ENCODE results near the gene DNAH2.

The DNAH2 gene

DNA sequence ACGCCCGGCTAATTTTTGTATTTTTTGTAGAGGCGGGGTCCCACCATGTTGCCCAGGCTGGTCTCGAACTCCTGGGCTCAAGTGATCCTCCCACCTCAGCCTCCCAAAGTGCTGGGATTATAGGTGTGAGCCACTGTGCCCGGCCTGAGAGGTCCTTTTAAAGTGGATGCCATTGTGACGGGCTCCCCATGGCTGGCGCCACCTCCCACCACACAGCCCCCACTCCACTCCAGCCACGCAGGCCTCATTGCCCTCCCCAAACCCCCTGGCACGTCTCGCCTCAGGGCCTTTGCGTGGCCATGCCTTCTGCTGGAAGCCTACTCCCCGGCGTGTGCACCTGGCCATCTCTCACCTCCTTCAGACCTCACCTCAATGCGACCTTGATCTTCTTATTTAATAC lies 104.6 kb downstream of the DNAH2 start:
- no peak for DNase-seq (ENCODE audit: low read depth)

DNA sequence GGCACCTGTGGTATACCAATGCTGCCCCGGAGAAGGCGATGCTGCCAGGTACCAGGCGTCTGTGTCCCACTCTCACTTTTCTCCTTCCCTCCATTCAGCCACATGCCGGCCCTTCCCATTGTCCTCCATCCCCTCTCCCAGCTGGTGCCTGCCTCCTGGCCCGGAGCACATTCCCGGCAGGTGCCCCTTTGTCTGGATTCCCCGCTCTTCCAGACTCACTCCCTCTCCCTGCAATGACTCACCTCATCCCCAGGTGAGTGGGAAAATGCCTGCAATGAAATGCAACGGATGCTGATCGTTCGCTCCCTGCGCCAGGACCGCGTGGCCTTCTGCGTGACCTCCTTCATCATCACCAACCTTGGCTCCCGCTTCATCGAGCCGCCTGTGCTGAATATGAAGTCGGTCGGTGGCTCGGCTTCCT lies 106.0 kb downstream of the DNAH2 start:
- DNase-seq (ENCODE audit: low read depth): no peak

DNA sequence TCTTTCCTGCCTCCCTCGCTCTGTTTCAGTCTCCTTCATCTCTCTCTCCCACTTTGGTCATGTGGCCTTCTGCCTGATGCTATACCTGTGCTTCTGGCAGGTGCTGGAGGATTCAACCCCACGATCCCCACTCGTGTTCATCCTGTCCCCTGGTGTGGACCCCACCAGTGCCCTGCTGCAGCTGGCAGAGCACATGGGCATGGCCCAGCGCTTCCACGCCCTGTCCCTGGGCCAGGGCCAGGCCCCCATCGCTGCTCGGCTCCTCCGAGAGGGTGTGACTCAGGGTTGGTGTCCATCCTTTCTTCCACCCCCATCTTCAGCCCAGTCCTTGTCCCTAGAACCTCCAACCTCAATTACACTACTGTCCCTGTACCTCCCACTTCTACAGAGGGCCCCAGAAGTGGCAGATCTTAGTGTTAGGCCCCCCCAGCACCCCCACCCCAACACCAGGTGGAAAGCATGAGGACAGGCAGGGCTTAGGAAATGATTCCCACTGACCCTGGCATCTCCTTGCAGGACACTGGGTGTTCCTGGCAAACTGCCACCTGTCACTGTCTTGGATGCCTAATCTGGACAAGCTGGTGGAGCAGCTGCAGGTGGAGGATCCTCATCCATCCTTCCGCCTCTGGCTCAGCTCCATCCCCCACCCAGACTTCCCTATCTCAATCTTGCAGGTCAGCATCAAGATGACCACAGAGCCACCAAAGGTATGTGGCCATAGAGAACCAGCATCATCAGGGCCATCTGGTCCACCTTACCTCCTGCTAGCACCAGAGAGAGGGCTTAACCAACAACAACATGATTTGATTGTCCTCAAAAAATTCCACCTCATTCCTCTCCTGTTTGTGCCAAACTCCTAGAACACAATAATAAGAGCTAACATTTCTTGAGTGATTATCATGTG lies 106.7 kb downstream of the DNAH2 start:
- no peak for DNase-seq (ENCODE audit: low read depth)

DNA sequence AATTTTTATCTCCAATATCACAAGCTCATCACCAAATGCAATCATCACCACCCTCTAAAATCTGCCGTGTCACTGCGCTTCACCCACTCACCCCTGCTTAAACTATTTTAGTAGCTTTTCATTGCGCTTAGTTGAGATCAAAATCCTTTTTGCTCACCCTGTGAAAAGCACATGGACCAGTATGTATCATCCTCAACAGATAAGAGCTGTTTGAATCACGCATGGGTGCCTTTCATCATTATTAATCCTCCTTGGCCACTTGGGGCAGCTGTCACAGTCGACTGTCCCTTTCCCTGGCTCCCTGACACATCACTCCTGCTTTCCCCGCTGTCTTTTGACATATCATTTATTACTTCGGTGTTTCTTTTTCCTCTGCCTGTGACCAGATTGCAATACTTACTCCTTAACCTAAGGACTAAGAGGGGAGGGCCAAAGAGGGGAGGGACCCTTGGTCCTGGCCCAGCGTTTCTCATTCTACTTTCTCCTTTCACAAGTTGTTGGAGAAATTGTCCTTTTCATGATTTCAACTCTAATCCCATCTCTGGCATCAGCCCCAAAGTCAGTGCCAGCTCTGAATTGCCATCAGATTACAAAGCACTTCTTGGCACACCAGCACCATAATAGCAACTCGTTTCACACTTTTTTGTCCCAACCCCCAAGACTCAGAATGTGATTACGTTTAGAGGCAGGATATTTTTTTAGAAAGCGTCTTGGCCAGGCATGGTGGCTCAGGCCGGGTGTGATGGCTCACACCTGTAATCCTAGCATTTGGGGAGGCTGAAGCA lies 107.9 kb downstream of the DNAH2 start:
- no peak for DNase-seq (ENCODE audit: low read depth)

DNA sequence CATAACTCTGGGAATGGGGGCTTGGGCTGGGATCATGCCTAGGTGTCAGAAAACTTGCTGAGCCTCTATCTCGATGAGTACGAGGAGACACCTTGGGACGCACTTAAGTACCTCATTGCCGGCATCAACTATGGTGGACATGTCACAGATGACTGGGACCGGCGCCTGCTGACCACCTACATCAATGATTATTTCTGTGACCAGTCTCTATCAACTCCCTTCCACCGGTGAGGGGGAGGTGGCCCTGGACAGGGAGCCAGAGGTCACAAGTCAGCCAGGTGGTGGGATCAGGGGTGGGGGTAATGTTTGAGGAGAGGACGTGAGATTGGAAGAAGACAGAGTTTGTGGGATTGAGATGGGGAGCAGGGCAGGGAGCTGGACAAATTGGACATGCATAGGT lies 113.1 kb downstream of the DNAH2 start:
- no peak for DNase-seq (ENCODE audit: low read depth)

DNA sequence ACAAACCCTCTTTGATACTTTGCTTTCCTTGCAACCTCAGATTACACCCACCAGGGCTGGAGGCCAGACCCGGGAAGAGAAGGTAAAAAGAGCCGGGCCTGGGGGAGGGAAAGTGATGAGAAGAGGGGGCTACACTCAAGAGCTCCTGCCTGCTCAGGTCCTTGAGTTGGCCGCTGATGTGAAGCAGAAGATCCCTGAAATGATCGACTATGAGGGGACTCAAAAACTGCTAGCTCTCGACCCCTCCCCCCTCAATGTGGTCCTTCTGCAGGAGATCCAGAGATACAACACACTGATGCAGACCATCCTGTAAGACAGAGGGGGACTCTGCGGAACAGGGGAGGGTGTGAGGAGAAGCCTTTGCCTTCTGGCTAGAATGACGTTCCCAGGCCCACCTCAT lies 113.7 kb downstream of the DNAH2 start:
- DNase-seq (ENCODE audit: low read depth): no peak

DNA sequence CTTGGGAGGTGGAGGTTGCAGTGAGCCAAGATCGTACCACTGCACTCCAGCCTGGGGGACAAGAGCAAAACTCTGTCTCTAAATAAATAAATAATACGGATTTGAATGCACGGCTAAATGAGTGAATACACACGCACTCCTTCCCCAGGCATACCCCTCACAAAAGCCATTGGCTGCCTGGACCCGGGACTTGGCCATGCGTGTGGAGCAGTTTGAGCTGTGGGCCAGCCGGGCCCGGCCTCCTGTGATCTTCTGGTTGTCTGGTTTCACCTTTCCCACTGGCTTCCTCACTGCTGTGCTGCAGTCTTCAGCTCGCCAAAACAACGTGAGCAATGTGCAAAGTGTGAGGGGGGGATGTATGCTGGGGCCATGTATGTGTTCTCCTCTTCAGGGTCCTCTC lies 114.9 kb downstream of the DNAH2 start:
- no peak for DNase-seq (ENCODE audit: low read depth)

DNA sequence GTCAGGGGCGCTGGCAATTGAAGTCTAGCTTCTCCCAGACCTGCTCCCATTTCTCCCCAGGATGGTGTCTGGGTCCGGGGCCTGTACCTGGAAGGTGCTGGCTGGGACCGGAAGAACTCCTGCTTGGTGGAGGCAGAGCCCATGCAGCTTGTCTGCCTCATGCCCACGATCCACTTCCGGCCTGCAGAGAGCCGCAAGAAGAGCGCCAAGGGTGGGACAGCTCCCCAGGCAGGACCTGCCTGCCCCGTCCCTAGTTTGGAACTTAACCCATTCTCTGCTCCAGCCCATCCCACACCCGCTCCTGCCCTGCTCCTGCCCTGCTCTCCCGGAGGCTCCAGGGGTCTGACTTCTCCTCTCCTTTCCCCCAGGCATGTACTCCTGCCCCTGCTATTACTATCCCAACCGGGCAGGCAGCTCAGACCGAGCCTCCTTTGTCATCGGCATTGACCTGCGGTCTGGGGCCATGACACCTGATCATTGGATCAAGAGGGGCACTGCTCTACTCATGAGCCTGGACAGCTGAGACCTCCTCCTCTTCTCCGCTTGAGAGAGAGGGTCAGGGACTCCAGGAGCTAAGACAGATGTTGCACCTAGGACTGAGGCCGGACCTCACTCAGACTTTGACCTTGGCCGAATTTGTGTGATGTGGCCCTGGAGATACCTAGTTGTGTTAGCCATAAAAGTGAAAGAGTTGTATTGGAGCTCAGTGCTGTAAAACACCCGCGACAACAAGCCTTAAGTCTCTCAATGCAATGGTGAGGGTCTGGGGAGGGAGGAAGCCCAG lies 115.7 kb downstream of the DNAH2 start:
- DNase-seq (ENCODE audit: low read depth): no peak

DNA sequence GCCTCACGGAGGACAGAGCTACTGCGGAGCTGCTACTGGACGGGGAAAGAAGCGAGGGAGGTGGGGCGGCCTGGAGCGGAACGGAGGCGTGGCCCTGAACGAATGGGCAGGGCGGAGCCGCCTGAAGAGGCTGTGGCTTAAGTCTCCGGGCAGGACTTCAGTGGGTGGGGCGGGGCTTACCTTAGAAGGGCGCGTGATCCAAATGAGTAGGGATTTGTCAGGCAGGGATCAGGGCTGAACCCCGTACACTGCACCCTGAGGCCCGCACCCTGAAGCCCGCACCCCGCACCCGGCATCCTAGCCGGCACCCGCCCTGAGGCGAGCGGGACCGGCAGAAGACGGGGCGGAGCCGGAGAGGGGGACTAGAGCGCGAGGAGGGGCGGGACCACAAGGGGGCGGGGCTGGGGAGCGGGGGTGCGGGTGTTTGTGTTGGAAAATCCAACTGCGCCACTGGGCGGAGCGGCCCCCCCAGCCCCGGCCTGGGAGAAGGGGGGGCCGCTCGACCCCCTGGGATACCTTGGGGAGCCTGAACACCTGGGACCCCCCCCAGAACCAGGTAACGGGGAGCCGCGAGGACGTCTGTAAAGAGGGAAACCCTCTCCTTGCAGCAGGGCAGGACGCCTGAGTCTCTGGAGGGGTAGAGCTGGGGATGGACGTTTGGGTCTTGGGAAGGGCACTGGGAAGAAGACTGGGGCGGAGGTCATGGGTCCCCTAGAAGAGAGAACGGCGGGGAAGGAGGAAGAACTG lies 116.4 kb downstream of the DNAH2 start, which contains the start of gene KDM6B:
TSS of gene KDM6B (plus strand) at position 423 of the 747 bp plus-strand sequence. CDS start 11,338 bp downstream, outside the sequence.
- peak; percentile 94 for DNase-seq (ENCODE audit: low read depth)

DNA sequence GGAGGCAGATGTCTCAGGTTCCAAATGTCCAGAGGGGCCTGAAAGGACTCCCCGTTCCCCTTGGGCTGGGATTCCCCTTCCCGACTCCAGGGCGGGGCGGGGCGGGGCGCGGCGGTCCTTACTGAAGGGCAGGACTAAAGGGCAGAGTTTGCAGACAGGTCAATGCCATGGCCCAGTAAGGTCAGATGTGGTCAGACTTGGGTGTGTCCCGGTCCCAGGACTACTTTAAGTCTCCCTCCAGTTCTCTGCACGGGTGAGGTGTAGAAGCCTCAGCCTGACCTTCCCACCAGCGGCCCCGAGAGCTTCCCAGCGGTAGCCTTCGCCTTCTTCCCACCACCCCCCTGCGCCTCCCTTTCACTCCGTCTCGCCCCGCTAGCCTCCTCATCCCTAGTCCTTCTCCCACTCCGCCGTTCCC lies 117.0 kb downstream of the DNAH2 start:
- peak; percentile 31 for DNase-seq (ENCODE audit: low read depth)

DNA sequence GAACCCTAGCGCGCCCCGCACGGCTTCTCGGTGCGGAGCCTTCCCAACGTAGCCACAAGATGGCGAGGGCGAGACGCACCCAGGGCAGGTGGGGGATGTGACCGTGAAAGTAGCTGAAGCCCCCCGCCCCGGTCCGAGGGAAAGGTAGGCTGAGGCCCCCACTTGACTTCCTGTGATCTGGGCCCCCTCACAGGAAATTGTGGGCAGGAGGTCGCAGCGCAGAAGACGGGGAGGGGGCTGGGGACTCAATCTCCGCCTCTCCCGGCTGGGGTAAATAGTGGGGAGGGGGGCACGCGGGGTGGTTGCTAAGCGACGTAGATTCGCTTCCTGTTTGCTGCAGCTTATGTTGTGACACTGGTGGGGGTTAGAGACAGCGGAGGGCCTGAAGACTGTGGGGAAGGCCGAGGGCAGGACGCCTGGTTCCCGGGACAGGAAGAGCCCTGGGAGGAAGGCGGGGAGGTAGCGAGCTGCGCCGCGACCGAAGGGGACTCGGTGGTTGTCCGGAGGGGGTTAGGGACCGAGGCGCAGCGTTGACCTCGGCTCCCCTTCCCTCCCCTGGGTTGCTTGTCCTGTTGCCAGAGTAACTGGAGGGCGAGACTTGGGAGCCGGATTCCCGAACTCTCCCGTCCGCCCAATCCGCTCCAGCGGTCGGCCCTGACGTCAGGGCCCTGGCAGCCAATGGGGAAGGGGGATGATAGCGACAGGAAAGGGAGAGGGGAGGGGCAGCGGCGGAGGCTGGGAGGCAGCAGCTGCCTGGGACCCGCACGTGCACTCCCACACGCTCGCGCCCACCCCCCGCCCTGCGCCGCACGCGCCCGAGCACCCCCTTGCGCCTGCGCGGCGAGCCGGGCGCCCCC lies 117.6 kb downstream of the DNAH2 start:
- peak; percentile 99 for DNase-seq (ENCODE audit: low read depth)

DNA sequence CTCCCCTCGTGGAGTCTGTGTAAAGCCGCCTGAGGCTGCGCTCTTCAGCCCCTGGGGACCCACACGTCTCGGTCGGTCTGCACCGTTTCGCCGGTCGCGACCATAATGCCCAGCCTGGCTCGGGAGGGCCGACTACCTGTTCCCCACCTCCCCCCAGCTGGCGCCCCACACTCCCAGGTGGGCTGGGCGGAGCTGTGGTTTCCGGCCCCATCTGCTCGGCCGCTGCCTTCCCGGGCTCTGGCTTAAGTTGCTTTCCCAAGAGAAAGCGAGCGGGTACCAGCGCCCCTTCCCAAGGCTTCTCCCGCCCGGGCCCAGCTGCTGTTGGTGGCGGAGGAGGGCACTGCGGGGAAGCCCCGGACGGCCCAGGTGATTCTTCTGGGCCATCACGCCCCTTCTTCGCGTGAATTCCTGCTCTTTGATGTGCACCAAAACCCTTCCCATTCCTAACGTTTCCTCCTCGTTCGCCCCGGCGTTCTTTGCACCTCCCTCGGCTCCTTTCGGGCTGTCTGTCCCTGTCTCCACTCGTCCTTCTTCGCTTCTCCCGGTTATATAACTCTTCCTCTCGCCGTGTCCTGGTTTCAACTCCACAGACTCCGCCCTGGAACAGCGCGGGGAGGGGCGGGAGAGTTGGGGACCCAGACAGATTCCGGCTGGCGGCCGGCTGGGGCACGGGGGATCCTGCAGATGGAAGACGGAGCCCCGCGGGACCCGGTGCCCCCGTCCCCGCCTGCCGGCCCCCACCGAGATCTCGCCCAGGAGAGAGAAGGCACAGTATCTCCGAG lies 118.5 kb downstream of the DNAH2 start:
- peak; percentile 44 for DNase-seq (ENCODE audit: low read depth)

DNA sequence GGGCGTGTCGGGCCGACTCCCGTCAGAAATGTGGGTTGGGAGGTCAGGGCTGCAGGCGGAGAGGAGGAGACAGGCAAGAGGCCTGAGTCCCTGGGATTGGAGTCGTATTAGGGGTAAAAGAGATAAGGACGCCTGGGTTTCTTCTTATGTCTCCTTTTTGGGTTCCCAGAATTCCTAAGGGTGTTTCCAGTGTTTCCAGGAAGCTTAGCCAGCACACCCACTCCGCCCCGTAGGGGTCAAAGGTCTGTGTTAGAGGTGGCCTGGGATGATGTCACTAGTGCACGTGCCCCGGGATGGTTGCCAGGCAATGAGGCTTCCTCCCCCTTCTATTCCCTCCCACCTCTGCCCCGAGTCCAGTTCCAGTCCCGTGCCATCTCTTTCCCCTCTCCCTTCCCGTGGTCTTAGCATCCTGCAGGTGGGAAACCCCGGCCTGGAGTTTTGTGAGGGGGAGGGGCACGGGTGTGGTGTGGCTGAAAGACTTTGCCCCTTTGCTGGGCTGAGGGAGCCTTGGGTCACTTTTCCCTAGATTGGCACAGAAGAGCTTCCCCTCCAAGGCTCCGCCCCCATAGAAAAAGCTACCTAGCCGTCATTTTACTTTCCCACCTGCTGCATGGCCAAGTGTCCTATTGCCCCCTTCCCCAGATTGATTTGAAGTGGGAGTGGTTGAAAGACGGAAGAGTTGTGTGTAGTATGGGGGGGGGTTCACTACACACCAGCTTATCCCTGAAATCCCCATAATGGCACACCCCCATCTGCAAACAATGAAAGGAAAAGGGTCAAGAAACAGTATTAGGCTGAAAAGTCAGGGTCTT lies 119.3 kb downstream of the DNAH2 start:
- peak; percentile 84 for DNase-seq (ENCODE audit: low read depth)

DNA sequence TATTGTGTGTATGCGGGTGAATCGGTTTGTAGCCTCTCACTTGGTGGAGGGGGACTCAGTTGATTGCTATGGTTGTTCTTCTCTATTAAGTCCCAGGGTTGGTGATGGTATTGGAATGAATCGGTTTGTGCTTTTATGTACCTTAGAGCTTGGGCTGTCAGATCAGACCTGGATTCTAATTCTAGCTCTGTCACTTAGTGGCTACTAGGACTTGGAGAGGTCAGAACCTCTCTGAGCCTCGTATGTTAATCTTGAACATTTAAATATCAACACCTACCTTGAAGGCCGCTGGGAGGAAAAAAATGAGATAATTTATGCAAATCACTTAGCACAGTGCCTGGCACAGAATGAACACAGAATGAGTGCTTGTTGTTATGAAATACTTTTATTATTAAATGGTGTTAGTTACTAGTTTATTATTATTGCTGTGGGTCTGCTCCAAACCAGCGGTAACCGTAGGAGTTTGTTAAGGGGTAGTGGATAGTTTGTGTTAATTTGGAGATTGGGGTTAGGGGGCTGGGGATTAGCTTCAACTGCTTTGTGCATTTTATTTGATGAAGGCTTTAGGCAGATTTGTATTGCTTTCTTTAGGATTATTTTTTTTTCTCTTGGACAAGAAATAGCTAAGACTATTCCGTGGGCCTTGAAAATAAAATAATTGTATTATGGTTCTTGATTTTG lies 120.0 kb downstream of the DNAH2 start:
- no peak for DNase-seq (ENCODE audit: low read depth)

DNA sequence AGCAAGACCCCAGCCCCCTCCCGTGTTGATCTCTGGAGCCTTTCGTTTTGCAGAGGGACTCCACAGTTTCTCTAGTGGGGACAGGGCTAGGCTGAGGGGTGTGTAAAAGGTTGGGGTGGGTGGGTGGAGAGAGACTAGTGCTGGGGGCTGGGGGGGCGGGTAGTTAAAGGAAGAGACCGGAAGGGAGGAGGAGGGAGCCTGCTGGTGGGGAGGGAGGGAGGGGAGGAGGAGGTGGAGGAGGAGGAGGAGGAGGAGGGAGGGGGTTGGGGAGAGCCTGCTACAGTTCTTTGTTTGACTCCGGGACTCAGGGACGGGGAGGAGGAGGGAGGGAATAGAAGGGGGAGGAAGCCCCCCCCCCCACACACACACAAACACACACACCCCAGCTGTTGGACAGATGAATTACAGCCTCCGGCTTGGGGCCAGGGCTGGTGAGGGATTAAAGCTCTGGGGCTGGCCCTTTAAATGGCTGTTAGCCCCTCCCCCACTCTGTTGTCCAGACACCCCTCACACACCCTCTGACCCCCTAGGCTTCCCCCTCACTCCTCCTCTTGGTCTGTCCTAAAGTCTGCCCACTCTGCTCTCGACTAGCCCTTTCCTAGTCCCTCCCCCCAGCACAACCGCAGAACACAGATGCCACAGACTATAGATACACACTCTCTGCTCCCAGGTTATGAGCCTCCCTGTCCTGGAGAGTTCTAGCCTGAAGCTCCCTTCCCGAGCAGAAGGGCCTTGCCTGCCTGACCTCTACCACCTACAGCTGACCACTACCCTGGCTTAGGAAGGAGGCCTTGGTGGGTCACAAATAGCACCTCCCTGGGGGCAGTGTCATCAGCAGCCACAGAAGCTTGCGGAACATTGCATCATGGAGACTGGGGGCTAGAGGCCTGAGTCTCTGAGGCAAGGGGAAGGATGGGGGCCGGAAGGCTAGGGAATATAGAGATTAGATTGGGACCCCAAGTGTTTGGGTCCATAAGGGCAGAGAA lies 120.8 kb downstream of the DNAH2 start:
- DNase-seq (ENCODE audit: low read depth): peak; percentile 50

DNA sequence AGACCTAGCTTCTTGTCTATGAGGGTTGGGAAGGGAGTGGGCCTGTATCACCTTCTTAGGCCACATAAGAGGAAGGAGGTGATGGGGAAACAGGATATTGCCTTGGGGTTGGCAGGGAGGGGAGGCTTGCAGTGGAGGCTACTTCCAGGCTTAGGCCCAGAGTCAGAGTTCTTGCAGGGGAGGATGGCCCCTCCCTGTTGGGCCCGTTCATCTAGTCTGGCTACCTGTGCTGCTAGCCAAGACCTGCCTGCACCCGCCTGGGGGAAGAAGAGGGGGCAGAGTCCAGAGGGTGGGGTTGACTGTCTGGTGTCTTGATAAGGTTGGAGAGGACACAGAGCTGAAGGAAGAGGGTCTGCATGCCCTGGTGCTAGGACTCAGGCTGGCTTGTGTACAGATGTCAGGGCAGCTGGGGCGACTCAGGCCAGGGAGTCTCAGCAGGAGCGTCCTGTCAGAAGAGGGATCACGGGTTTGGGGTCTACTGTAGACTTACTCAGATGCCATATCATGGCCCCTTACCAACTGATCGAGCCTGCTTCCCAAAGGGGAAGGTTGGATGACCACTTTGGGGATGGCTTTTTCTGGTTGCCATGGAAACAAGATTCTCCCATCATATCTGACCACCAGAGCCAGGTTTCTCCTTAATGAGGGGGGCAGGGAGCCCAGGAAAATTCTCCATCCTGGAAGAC lies 121.8 kb downstream of the DNAH2 start:
- no peak for DNase-seq (ENCODE audit: low read depth)
